Measurements from ENCODE around the gene TOMT. TPM values are rescaled to one million over a fixed set of nuclear protein-coding genes. Genes with fewer than 3 reads are reported as not detected.
"Not testable (repeated sequence)": the region's sequence is repeated elsewhere in the genome, so short reads cannot be mapped to it uniquely, and the experiment has no call there.

The TOMT gene
- total and polyA plus RNA-seq, 11 donors = 0.23 TPM; not detected in 10

DNA sequence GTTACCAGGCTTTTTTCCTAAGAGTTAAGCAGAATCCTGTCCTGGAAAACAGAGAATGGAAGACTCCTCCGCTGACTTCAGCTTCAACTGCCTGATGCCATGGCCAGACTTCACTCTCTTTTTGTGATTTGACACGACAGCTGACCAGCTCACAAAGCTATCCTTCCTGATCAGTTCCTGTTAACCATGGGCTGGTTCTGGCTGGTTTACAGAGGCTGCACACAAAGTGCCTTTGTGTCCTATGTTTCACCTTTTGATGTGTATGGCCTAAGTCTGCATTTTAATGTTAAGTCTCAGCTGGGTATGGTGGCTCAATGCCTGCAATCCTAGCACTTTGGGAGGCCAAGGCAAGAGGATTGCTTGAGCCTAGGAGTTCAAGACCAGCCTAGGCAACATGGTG, 40.9 kb downstream of the TOMT start:
- Histone ChIP-seq H3K27ac (no peak overlapping the region), H3K4me1 (peaks cover 0 to 5% (median 0%) of the 10 kb centered on the region in 12 donors), H3K36me3 (no peaks in the 10 kb centered on the region), H3K27me3 (peaks cover 0 to 6% (median 0%) of the 10 kb centered on the region in 9 donors), H3K4me3 (no peak overlapping the region), H3K9me3 (no peaks in the 10 kb centered on the region)
- ATAC-seq = no peak
- WGBS, 4 donors = 27 to 73% (median 37%) methylated on average over 2 of the region's 2 CpGs
- intact Hi-C loops (cut with DNase I) = no loop called here
- no peak for DNase-seq
- no peak for TF ChIP-seq POLR2A (IDR thresholded peaks at IDR 0.05)
- TF ChIP-seq, protein P1, sequence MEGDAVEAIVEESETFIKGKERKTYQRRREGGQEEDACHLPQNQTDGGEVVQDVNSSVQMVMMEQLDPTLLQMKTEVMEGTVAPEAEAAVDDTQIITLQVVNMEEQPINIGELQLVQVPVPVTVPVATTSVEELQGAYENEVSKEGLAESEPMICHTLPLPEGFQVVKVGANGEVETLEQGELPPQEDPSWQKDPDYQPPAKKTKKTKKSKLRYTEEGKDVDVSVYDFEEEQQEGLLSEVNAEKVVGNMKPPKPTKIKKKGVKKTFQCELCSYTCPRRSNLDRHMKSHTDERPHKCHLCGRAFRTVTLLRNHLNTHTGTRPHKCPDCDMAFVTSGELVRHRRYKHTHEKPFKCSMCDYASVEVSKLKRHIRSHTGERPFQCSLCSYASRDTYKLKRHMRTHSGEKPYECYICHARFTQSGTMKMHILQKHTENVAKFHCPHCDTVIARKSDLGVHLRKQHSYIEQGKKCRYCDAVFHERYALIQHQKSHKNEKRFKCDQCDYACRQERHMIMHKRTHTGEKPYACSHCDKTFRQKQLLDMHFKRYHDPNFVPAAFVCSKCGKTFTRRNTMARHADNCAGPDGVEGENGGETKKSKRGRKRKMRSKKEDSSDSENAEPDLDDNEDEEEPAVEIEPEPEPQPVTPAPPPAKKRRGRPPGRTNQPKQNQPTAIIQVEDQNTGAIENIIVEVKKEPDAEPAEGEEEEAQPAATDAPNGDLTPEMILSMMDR (IDR thresholded peaks at IDR 0.05) = no peak

DNA sequence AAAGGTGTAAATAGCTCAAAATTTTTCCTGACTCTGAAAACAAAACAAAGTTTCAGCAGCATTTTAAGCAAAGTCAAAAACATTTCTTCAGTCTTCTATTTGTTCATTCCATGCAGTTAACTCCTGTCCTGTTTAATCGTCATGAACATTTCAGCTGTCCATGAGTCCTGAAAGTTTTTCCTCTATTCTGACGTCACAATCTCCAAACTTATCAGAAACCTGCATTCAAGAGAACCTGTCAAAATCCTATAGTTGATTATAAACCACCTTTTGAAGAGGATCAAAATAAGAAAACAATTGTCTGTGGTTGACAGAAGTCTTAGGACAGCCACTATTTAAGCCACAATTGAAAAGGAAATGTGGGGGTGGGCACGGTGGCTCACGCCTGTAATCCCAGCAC, 45.2 kb downstream of the TOMT start:
- intact Hi-C loops (cut with DNase I) = no loop called here
- ATAC-seq = no peak
- Histone ChIP-seq H3K27ac (no peak overlapping the region), H3K36me3 (no peaks in the 10 kb centered on the region), H3K4me1 (no peaks in the 10 kb centered on the region), H3K27me3 (peaks cover 0 to 6% (median 0%) of the 10 kb centered on the region in 9 donors), H3K9me3 (no peaks in the 10 kb centered on the region), H3K4me3 (no peak overlapping the region)
- no peak for TF ChIP-seq POLR2A (IDR thresholded peaks at IDR 0.05)
- TF ChIP-seq, protein P1 (IDR thresholded peaks at IDR 0.05) = no peak
- no peak for DNase-seq
- 65 to 77% (median 70%) methylated on average over 4 of the region's 4 CpGs for WGBS, 4 donors

DNA sequence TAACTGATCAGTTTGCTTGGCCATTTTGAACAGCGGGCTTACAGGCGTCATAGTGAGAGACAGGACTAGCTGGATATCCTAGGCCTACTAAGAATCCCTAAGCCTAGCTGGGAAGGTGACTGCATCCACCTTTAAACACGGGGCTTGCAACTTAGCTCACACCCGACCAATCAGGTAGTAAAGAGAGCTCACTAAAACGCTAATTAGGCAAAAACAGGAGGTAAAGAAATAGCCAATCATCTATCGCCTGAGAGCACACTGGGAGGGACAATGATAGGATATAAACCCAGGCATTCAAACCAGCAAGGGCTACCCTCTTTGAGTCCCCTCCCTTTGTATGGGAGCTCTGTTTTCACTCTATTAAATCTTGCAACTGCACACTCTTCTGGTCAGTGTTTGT, 48.1 kb downstream of the TOMT start:
- intact Hi-C loops (cut with DNase I); H3K27ac ChIP-seq; ATAC-seq; H3K27me3 ChIP-seq; DNase-seq; H3K36me3 ChIP-seq; H3K4me3 ChIP-seq; H3K4me1 ChIP-seq; H3K9me3 ChIP-seq: not testable (repeated sequence)
- WGBS, 4 donors = 74 to 85% (median 83%) methylated on average over 6 of the region's 6 CpGs

DNA sequence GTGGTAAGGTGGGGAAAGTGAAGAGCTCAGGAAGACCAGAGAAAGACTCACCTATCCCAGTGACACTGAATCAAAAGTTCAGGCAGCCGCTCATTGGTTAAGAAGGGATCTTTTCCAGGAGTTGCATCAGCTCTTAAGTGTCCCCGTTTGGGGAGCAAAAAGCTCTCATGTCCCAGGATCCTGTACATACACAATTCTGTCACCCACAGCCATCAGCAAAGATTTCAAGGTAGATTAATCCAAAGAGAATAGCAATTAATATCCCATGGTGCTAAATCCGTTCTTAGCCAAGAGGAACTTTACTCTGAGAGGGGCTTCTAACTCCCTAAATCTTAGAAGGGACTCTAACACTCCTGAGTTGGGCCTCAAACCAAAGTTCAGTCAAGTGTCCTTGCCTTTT, 49.1 kb downstream of the TOMT start:
- Histone ChIP-seq H3K4me3 (no peak overlapping the region), H3K27me3 (peaks cover 0 to 9% (median 0%) of the 10 kb centered on the region in 9 donors), H3K9me3 (no peaks in the 10 kb centered on the region), H3K27ac (no peak overlapping the region), H3K36me3 (no peaks in the 10 kb centered on the region), H3K4me1 (no peaks in the 10 kb centered on the region)
- intact Hi-C loops (cut with DNase I) = no loop called here
- ATAC-seq (no peak), DNase-seq (no peak)
- TF ChIP-seq, protein P1 (IDR thresholded peaks at IDR 0.05) = no peak
- no peak for TF ChIP-seq POLR2A (IDR thresholded peaks at IDR 0.05)
- WGBS, 4 donors = 80 to 88% (median 87%) methylated on average over 3 of the region's 3 CpGs

DNA sequence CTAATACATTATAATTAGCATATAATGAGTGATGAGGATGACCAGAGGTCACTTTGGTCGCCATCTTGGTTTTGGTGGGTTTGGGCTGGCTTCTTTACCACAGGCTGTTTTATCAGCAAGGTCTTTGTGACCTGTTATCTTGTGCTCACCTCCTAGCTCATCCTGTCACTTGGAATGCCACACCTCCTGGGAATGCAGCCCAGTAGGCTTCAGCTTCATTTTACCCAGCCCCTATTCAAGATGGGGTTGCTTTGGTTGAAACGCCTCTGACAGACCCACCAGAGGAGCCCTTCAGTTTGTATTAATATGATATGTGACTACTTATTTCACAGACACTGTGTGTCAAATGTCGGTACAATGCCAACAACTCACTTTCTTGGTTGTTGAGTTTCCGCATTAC, 50.0 kb downstream of the TOMT start:
- DNase-seq = no peak
- Histone ChIP-seq H3K4me1 (no peaks in the 10 kb centered on the region), H3K36me3 (no peaks in the 10 kb centered on the region), H3K9me3 (no peaks in the 10 kb centered on the region), H3K27me3 (peaks cover 0 to 15% (median 0%) of the 10 kb centered on the region in 9 donors), H3K27ac (no peak overlapping the region), H3K4me3 (no peak overlapping the region)
- intact Hi-C loops (cut with DNase I) = no loop called here
- WGBS, 4 donors = 74 to 88% (median 86%) methylated on average over 4 of the region's 4 CpGs
- TF ChIP-seq, protein P1 (IDR thresholded peaks at IDR 0.05) = no peak
- no peak for TF ChIP-seq POLR2A (IDR thresholded peaks at IDR 0.05)
- ATAC-seq = no peak

Data from heart left ventricle (tissue), 16 donors.